Stimulated activated CD4-positive, alpha-beta T cell treated with anti-CD3 and anti-CD28 coated beads, TNF-alpha, amount 100 ng/mL, for 1 hour (primary cell): ENCODE measurements around the gene SNX18.

ENCODE experiments used
- DNase-seq, 3 donors: peaks; one replicate each; pipeline ENCODE4 v3.0.0-alpha.2; 2020; ENCODE audit warnings: low read depth in 3 of 3, low spot score in 1 of 3

SNX18 gene

GRCh38 chr5:54577937-54578653, 60.5 kb downstream of the SNX18 start:
- DNase-seq: no peak

DNA sequence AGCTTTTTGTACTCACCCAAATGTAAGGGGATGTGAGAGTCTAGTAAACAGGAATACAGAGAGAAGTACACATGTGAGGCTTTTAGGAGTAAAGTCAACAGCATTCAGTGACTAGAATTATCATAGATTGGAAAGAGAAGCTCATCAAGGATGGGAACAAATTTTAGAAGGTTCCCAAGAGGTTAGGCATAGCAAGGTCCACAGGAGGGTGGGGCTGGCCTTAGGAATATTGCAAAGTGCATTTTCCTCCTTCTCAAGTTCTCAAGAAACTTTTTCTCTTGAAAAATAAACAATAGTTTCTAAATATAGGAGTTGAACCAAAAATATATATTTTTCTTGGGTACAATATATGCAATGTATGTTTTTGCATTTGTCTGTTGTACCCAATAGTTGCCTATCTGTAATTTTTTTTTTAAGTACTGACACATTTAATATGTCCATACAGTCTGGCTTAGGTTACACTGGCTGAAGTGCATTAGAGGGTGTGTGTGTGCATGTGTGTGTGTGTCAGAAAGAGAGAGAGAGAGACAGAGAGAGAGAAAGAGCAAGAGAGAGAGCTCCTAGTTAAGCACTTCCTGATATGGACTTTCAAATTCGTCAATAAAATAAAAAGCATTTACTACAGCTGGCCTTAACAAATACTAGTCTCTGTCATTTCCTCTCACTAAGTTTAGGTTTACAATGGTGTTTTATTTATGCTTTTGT, 62.2 kb downstream of the SNX18 start:
- no peak for DNase-seq

- DNase-seq: no peak
Observed at GRCh38 chr5:54580997-54581811, 63.6 kb downstream of the SNX18 start.

DNA sequence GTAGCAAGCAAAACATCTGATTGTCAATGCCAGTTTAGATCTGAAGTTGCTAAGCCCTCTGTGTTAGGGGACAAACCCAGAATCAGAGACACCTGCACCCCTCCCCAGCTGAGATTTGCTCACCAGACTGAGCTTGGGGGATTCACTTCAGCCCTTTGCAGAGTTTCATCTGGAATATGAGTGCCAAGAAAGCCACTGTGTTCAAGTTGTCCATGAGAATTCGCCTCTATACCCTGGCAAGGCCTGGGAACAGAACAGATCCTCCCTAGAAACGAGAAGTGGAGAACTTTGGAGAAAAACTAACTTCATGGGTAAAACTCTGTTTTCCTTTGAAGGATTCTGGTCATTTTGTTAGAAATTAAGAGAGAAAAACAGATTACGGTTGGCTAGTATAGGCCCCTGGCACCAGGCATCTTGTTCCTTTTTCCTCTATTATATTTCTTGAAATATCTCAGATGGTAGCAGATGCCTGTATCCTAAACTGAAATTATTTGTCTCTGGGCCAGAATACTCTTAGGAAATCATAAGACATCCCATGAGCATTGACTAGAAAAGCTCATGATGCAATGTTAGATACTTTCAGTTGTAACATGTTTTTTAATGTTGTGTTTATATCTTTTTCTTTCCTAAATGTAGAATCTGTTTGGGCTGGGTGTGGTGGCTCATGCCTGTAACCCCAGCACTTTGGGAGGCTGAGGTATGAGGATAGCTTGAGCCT, 64.4 kb downstream of the SNX18 start:
- no peak for DNase-seq

DNA sequence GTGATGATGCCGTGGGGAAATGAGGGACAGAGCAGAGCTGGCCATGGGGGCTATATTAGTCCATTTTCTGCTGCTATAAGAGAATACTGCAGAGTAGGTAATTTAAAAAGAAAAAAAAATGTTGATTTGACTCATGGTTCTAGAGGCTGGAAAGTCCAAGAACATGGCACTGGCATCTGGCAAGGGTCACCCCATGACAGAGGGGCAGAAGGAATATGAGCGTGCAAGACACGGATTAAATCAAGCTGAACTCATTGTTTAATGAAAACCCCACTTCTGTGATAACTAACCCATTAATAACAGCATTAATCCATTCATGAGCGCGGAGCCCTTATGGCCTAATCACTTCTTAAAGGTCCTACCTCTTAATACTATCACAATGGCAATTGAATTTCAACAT, 68.8 kb downstream of the SNX18 start:
- DNase-seq: no peak

GRCh38 chr5:54589786-54590185, 72.2 kb downstream of the SNX18 start:
- DNase-seq: no peak

DNA sequence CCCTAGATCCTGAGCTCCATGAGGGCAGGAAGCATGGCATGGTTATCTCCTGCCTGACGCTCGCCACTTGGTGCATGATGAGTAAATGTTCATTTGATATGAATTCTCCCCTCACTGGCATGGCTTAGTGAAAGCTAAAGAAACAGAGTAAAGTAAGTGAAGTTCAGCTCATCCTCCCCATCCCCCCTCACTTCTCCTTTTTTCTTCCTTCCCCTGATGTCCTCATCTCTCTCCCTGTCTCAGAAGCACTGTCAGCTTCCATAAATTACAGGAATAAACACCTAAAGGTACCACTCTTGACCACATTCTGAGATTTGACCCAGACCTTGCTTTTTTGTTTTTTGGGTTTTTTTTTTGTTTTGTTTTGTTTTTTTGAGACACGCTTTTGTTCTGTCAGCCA, 73.3 kb downstream of the SNX18 start:
- DNase-seq: no peak

DNA sequence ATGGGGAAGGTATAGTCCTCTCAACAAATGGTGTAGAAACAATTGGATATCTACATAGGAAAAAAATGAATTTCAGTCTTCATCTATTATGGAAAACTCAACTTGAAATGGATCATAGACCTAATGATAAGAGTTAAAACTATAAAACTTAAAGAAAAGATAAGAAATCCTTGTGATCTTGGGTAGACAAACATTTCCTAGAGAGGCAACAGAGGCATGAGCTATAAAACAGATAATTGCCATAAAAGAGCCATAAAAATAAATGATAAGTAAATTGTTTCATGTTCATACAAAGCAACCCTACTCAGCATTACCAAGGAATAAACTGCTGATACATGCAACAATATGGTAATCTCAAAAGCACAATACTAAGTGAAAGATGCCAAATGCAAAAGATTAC, 76.2 kb downstream of the SNX18 start:
- no peak for DNase-seq

- DNase-seq: no peak
Observed at GRCh38 chr5:54594181-54594580, 76.6 kb downstream of the SNX18 start.

- DNase-seq: no peak
Observed at GRCh38 chr5:54595721-54596120, 78.2 kb downstream of the SNX18 start.
